GM15510 (cell line): ENCODE measurements around the gene SORL1.

Experiments used
- POLR2A ChIP-seq: IDR thresholded peaks from 3 replicates; pipeline ENCODE4 v1.6.1; 2011; ENCODE audit warnings: borderline replicate concordance; ENCODE audit not compliant: insufficient read length; ENCODE audit errors: extremely low read depth

Gene SORL1

DNA sequence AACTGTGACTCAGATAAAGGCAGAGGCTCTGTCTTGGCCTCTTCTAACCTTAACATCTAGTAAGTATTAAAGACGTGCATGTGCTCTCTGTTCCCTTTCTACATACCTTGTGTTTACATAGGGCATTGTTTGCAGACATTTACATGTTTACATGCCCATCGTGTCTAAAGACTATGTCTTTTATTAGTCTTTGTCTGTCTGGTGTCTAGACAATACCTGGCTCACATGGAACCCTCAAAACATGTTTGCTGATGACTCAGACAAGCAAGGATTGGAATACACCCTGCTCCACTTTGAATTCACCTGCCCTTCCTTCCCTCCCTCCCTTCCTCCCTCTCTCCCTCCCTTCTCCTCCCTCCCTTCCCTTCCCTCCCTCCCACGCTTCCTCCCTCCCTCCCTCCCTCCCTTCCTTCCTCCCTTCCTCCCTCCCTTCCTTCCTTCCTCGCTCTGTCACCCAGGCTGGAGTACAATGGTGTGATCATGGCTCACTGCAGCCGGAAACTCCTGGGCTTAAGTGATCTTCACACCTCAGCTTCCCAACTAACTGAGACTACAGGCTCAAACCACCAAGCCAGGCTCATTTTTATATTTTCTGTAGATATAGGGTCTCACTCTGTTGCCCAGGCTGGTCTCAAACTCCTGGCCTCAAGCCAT, 24.4 kb downstream of the SORL1 start:
- no peak for TF ChIP-seq POLR2A

DNA sequence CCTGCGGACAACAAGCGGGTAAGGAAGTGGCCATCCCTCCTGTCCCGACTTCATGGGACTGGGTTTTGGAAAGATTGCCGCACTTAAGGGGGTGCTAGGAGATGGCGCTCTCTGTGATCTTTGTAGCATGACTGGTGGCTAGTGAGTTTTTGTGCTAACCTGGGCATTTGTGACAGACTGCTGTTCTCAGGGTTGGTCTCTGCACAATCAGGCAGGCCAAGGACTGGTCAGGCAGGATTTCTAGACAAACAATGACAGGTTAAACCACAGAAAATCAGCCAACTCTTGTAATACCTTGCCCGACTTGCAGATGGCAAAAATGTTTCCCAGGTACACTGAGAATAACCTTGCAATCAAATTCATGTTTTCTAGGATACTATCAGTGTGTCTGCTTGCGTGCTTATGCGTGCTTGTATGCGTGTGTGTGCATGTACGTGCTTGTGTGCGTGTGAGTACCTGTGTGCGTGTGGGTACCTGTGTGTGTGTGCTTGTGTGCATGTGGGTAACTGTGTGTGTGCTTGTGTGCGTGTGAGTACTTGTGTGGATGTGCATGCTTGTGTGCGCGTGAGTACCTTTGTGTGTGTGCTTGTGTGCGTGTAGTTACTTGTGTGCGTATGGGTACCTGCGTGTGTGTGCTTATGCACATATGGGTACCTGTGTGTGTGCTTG, 26.2 kb downstream of the SORL1 start:
- no peak for TF ChIP-seq POLR2A

DNA sequence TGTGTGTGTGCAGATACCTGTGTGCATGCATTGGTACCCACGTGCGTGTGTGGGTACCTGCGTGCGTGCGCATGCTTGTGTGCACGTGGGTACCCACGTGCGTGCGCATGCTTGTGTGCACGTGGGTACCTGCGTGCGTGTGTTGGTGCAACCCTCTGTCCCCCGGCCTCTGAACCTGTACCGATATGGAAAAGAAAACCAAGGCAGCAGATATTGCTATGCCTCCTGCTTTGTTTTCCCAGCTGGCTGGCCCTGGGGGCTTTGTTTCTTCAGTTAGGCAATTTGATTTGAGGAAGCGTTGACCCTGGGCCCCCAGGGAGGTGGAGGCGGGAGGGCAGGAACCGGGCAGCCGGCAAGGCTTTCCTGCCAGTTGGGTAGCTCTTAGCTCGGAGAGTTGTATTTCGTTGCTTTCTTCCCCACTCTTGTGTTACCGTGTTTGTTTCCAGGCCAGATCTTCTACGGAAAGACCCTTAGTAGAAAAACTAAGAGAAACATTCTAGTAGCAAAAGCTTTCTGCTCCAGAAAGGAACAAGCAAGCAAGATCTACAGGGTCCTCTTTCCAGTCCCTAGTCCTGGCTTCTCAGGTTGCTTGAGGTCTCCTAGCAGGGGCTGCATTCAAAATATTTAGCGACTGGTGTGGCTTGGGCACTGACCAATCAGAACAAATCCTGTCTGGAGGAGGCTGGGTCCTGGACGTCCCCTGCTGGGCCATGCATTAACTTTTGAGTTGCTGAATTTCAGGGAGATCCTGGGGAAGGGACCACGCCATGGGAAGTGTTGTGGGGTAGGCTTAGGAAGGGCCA, 27.0 kb downstream of the SORL1 start:
- no peak for TF ChIP-seq POLR2A

DNA sequence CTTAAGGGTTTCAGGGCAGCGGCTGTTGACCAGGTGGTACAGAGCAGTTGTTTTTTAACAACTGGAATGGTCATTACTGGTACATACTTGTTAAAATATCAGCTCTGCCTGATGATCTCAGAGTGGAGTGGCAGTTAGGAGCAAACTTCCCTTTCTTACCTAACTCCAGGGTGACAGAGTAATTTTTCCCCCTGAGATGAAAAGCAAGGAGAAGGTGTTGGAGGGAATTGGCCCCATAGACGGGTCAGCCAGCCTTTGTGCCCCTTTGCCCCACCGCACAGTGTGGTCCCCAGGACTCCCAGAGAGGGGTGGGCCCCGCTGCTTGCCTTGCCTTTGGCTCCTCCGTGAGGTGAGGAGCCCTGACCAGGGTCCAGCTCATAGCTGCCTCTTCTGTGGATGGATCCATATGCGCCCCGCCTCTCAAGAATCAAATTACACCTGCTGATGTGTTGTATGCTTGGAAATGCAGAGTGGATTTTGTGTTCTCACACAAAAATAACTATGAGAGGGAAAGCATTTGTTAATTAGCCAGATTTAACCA, 27.7 kb downstream of the SORL1 start:
- TF ChIP-seq POLR2A: no peak

DNA sequence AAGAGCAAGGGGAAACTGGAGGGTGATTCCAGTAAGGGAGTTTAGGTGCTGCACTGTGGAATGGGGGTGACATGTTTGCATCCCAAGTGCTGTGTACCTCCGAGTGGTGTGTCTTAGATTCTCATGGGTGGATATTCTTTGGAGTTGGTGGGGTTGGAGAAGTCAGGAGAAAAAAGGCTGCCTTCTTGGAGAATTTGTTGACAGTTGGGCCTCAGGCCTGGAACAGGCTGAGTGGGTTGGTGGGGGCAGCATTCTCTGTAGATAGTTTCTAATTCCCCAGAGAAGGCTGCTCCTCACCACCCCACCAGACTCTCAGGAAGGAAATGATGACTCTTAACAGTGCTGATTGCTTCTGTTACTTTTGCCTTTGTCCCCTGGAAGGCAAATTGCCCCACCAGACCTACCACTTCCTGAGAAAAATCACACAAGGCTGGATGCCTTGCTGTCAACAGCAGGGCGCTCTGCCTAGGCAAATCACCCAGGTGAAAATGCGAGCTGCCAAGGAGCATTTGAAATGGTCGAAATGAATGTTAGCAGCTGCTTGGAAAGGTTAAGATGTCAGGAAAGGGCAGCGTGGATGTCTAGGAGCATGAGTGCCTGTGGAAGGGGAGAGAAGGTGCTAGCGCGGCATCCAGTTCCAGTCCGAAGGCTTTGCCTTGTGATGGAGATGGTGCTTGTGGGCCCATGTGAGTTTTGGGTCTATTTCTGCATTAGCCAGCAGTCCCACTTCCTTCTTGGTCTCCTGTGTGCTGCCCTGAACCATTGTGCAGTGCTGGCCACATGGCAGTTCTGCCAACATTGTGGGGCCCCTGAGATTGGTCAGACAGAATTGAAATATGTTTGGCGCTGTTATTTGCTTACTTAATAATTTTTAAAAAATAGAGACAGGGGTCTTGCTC, 30.4 kb downstream of the SORL1 start:
- TF ChIP-seq POLR2A: peak; percentile 34

DNA sequence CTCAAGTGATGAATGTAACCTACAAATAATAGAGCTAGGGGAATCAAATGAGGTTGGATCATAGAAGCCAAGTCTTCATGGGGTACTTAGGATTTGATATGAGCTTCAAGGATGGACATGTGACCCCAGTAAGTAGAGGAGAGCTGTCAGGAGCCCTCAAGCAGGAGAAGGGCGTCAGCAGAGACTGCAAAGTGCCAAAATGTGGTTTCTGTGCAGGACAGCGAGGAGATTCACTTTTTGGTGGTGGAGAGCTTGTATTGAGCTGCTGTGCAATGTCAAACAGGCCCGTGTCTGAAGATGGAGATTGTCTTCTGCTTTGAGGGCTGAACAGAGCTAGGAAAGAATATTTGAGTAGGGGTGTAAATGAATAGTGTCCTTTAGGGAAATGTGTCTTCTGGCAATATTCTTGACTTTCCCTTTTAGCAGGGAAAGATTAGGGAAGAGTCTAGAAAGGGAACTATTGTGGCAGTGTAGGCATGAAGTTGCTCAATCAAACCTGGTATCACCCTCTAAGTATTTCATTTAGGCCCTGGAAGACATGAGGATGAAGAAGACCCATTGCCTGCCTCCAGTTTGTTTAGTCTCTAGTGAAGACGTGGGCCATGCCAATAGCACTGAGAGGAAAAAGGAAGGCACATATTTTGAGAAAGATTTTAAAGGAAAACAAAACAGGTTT, 31.8 kb downstream of the SORL1 start:
- TF ChIP-seq POLR2A: no peak

DNA sequence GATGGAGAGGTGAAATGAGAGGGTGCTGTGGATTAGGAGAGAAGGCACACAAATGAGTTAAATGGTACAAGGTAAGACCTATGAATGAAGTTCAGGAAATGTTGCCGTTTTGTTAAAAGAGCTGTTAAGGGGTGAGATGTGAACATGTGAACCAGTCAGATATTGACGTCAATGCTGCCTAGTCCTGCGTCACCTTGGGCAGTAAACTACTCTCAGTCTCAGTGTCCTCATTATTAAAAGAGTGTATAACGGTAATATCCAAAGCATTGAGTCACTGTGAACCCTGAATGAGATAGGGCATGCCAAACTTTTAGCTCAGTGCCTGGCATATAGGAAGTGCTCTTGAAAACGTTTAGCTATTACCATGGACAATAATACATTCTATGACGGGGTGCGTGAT, 33.1 kb downstream of the SORL1 start:
- TF ChIP-seq POLR2A: no peak

DNA sequence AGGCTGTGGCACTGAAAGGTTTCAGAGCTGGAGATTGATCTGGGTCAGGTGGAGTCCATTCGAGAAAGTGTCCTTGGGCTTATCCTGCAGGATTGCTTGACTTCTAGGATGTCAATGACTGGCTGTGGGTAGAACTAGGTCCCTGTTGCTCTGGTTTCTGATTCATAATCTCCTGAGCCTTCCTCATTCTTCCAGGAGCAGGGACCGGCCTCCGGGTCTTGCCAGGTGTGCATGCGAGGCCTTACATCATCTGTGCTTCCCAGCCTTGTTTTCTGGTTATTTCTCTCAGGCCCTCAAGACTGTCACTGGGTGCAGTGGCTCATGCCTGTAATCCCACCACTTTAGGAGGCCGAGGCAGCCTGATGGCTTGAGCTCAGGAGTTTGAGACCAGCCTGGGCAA, 33.9 kb downstream of the SORL1 start:
- no peak for TF ChIP-seq POLR2A

DNA sequence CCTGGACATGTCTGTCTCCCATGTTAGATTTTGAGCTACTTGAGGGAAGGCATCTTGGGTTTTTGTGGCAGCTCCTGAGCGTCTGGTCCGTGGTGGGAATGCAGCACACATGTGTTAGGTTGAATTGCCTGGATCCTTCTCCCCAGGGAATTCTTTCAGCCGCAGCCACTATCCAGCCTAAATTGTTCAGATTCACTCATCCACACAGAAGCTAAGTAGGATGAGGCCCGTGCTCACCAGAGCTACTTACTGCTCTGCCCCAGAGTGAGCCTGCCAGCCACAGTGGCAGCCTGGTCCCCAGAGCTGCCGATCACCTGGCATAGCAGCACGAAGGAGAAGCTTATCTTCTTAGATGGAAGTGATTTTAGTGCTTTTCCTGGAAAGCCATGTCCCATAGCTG, 35.1 kb downstream of the SORL1 start:
- TF ChIP-seq POLR2A: no peak

DNA sequence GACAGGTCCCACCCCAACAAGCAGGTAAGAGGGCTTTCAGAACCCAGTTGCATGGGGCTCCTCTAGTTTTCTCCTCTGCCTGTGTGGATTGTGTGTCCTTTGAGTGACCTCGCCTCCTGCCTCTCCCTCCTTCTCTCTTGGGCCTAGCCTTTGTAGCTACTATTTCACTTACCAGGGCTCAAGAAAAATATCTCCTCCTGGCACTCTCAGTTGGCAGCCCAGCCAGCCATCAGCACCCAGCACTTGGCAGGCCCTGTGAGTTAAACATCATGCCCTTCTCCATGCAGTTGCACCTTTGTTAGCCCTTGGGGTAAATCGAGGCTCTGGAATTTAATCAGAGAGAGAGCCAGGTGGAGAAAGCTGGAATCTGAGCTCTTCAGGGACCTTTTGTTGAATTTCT, 36.1 kb downstream of the SORL1 start:
- TF ChIP-seq POLR2A: no peak

DNA sequence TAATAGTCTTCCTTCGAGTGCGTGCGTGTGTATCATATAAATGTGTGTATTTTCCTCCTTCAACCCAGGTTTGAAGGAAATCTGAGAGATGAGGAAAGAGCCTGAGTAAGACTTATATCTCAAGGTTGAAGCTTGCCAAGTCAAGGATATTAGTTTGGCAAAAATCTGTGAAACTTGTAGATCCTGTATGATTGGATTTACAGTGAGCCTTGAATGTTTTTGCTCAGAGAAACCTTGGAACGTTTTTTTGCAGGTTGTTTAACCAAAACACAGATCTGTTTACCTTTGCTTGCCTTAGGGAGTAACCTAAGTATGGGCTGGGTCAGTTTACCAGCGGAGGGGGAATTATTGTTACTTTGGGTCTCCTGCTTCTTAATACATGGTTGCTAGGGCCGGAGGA, 36.5 kb downstream of the SORL1 start:
- TF ChIP-seq POLR2A: no peak

DNA sequence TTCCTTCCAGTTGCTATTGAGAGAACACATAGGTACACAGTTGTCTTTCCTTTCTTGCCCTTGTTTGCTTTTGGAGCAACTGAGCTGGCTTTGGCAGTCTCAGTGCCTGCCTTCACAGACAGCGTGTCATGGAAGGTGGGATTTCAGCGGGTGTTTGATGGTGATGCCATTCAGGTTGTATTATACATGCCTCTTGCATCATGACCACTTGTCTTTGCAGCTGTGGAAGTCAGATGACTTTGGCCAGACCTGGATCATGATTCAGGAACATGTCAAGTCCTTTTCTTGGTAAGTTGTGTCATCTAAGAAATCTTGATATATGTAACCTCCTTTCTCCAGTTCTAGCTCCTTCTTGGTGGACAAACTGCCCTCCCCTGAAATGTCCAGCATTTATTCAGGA, 37.7 kb downstream of the SORL1 start:
- TF ChIP-seq POLR2A: no peak

DNA sequence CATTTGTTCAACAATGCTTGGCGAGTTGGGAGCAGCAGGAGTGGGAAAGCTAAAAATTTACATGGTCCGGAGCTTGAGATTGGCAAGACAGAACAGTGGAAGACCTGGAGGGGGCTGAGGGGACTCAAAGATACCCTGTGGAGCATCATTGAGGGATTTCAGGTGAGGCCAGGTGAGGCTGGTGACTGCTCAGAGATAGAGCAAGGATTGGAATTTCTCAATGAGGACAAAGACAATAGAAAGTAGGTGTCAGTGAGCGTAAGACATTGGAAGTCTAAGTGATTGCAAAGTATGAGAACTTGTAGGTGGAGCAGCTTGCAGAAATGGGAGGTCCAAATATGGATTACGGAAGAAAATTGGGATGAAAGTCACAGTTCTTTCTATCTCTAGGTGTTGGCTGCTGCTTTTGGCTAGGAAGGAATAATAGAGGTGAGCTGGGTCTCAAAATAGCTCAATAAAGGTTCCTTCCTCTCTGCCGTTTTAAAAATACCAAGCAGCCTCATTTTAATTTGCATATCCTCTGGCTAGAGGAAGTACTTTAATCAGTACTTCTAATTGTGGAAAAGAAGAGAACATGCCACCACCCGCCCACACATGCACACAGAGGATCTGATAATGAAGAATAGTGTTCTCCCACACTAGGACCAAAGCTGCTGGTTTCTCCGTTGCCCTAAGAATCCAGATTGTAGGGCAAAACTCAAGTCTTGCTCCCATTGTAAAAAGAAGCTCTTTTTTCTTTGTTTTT, 42.4 kb downstream of the SORL1 start:
- no peak for TF ChIP-seq POLR2A

DNA sequence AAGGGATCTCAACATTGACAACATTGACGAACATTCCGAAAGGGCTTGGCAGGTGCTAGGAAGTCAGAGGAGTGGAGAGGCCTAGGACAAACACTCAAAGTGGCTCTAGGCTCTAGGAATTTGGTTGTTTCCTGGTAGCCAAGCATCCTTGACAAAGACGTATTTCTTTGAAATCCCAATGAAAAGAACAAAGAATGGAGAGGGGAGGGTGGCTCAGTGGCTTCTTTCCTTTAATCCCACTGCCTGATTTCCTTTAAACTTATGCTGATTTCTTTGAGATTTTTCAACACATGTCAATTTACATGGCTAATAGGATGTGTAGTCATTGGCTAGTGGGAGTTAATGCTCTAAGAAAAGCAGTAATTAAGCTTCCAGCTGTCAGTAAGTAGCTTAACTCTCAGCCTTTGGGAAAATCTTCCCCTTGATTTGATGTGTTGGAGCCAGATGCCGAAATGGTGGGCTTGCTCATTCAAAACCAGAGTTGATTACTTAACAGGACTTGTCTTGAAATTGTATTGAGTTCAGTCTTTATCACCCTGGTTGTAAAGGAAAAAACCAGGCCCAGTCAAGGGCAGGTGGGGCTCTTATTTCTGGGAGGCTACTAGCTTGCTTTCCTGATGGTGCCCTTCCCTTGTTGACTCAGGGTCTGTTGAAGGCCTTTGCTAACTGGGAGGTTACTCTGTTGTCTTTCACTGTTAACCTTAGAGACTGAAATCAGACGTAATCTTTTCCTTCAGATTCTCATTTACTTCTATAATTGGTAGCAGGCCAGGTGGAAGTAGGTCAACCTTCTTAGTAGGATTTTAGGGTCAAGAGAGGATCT, 45.3 kb downstream of the SORL1 start:
- TF ChIP-seq POLR2A: no peak
